Measurements from ENCODE around the gene ADD2. TPM values are rescaled to one million over a fixed set of nuclear protein-coding genes. Genes with fewer than 3 reads are reported as not detected.
"Not testable (repeated sequence)": the region's sequence is repeated elsewhere in the genome, so short reads cannot be mapped to it uniquely, and the experiment has no call there.

ADD2 gene
- 3.2 TPM for total RNA-seq

DNA sequence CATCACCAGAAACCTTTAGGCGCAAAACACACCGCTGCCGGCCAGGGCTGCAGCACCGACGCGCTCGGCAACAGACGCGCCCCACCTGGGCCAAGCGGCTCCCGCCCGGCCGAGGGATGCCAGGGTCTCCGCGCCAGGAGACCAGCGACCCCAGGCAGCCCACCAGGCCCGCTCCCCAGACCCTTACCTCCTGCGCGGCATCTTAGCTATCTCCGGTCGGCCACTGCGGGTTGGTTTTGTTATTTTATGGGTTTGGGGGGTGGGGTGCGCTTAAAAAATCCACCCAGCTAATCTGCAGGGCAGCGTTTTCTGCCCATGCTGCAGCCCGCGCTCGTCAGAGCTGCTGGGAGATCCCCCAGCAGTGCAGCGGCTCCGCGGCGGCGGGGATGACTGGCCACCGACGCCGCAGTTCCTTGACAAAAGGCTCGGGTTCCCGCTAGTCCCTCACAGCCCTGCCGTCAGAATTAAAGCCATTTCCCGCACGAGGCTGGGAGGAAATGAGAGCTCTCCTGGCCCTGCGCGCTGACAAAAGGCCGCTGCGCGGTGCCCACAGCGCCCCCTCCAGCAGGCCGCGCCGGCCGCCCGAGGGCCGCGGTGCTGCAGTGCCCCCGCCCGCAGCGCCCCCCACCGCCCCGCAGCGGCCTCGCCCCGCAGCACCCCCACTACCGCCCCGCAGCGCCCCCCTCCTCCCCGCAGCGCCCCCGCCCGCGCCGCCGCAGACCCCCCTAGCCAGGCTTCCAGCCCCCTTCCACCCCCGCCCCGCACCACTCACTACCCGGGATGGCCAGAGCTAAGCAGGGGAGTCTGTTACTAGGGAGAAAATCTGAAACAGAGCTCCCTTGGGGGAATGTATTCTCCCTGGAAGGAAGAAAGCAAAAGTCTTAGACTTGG is at the start of gene ADD2:
Gene ADD2 (minus strand): TSS at position 502 of the 891 bp plus-strand sequence. CDS start 61,792 bp downstream, outside the sequence.
- DNase-seq (ENCODE audit: low spot score) (no peak), ATAC-seq (peak; percentile 41)
- intact Hi-C loops (cut with DNase I): no loop called here

DNA sequence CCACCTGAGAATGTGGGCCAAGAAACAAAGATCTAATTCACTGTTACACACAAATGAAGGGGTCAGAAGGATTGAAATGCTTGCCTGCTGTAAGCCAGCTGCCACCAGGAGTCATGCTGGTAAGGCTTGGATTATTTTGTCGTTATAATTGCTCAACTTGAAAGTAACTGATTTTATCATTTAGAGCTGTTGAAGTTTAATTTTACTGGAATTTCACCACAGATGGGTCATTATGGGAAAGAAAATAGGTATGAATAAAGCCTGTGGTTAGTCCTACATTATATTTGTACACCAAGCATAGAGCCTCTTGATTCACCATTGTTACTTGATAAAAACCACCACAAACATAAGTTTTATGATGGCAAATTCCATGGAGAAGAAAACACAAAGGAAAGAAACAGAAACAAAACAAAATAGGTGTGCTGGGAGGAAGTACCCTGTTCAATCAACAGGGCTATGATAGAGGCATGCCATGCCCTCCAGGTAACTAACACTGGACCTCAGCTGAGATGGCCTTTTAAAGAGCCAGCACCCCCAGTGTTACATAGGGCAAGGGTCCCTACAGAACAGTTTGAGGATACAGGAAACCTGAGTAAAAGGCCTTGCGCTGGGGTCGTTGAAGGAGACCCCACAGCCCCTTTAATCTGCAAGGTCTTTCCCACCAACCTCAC is 49.4 kb upstream of the ADD2 start:
- intact Hi-C loops (cut with DNase I): no loop called here
- no peak for DNase-seq (ENCODE audit: low spot score)
- ATAC-seq: no peak

- ATAC-seq (no peak), DNase-seq (ENCODE audit: low spot score) (no peak)
- intact Hi-C loops (cut with DNase I): no loop called here
Measured at GRCh38 chr2:70816726-70817125, 48.7 kb upstream of the ADD2 start.

GRCh38 chr2:70808983-70809958 is 41.3 kb upstream of the ADD2 start:
- ATAC-seq: no peak
- intact Hi-C loops (cut with DNase I): no loop called here

GRCh38 chr2:70807828-70808118 is 39.8 kb upstream of the ADD2 start:
- DNase-seq (ENCODE audit: low spot score): no peak
- ATAC-seq: no peak
- intact Hi-C loops (cut with DNase I): no loop called here

More at GRCh38 chr2:70808983-70809958, 41.3 kb upstream of the ADD2 start:
- no peak for DNase-seq (ENCODE audit: low spot score)

GRCh38 chr2:70807102-70807827 is 39.3 kb upstream of the ADD2 start:
- DNase-seq (ENCODE audit: low spot score) (no peak), ATAC-seq (no peak)
- intact Hi-C loops (cut with DNase I): no loop called here

DNA sequence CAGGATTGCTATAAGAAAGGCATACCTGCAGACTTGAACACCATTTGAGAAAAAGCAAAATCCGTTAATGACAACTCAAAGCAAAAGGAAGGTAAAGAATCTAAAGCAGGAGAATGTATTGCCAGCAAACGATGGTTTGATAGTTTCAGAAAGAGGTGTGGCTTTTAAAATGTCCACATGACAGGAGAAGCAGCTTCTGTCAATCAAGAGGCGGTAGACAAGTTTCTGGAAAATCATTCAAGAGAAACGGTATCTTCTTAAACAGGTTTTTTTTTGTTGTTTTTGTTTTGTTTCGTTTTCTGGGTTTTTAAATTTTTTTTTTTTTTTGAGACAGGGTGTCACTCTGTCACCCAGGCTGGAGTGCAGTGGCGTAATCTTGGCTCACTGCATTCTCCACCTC is 38.6 kb upstream of the ADD2 start:
- DNase-seq (ENCODE audit: low spot score) (no peak), ATAC-seq (no peak)
- intact Hi-C loops (cut with DNase I): no loop called here

DNA sequence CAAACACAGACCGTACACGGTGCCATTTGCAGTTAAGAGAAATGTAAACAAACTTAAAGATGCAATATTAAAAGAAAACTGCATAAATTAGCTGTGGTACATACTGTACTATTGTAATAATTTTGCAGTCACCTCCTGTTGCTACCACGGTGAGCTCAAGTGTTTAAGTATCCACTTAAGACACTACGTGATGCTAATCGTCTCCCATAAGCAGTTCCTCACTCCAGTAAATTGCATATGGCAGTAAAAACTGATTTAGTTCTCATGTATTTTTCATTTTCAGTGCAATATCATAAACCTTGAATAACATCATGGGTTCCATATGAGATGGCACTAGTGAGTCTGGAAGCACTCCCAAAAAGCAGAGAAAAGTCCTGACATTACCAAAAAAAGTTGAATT is 38.0 kb upstream of the ADD2 start:
- ATAC-seq: no peak
- DNase-seq (ENCODE audit: low spot score): no peak
- intact Hi-C loops (cut with DNase I): no loop called here

DNA sequence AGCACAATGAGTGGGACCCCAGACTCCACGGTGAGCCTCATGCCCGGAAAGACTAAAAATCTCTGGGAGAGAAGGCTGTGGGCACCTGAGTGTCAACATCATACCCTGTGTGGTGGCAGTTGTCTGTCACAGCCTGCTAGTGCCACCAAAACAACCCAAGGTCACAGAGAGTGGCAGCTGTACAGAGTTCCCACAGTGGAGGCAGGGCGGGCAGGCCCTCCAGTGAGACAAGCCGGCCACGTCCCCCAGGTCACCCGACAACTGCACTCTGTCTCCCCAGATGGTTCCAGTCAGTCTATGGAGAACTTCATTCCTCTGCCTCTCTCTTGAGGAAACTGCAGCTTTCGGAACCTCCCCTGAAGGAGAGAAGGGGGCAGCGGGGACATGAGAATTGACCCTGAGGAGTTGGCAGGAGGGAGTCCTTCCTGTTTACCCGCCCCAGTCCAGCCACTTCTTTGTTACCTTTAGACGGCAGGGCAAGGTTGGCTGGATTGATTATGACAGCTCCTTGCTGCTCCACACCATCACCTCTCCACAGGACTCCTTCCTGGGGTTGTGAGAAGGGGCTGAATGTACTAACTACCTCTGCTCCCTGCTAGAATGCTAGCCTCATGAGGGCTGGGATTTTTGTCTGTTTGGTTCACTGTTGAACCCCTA is 33.7 kb upstream of the ADD2 start:
- no peak for DNase-seq (ENCODE audit: low spot score)
- intact Hi-C loops (cut with DNase I): no loop called here
- no peak for ATAC-seq

- DNase-seq (ENCODE audit: low spot score) (no peak), ATAC-seq (no peak)
- intact Hi-C loops (cut with DNase I): no loop called here
Measured at GRCh38 chr2:70799706-70800105, 31.7 kb upstream of the ADD2 start.

- ATAC-seq; intact Hi-C loops (cut with DNase I); DNase-seq (ENCODE audit: low spot score): not testable (repeated sequence)
Measured at GRCh38 chr2:70797996-70798395, 30.0 kb upstream of the ADD2 start.

GRCh38 chr2:70797506-70797905 is 29.5 kb upstream of the ADD2 start:
- intact Hi-C loops (cut with DNase I): no loop called here
- ATAC-seq: no peak
- no peak for DNase-seq (ENCODE audit: low spot score)

GRCh38 chr2:70796262-70796661 is 28.3 kb upstream of the ADD2 start:
- DNase-seq (ENCODE audit: low spot score) (no peak), ATAC-seq (no peak)
- intact Hi-C loops (cut with DNase I): no loop called here

DNA sequence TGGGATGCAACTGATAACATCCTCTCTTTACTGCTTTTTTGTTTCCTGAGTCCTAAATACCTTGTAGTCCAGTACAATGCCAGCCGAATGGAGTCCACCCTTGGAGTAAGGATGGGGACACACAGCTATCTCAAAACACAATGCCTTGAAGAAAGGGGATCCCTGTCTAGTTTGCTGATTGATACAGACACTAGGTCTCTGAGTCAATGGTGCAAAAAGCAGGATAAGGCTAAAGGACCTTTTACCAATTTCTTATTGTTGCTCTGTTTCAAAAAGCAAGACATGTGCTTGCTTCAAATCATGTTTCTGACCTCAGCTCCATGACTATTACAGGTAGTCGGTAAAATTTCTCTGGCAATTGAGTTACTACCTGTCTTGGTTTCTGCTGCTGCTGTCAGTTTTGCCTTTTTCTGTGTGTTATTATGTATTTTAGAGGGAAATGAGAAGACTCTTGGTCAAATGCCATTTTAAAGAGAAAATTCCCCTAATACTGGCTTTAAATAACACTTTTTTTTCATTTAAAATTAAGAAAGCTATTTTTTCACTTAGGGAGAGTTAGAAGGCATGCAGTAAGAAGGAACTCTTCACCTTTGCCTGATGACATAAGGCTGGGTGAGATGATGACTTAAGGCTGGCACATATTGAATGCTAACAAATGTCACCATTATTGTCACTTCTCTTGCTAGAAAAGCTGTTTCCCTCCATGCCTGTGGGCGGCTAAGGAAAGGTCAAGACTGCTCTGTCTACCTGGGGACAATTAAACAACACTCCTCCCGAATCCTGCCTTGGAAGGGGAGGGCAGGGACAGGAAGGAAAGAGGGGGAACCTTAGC is 27.4 kb upstream of the ADD2 start:
- intact Hi-C loops (cut with DNase I): no loop called here
- no peak for DNase-seq (ENCODE audit: low spot score)
- no peak for ATAC-seq

- ATAC-seq (no peak), DNase-seq (ENCODE audit: low spot score) (no peak)
- intact Hi-C loops (cut with DNase I): no loop called here
Measured at GRCh38 chr2:70793450-70793849, 25.4 kb upstream of the ADD2 start.

- ATAC-seq (peak; percentile 17), DNase-seq (ENCODE audit: low spot score) (no peak)
Measured at GRCh38 chr2:70790136-70790828, 22.3 kb upstream of the ADD2 start, which contains the start of gene FIGLA. Gene FIGLA (minus strand): TSS chr2:70790643. CDS start chr2:70790638, 5 bp downstream.

More at GRCh38 chr2:70790136-70790828, 22.3 kb upstream of the ADD2 start, which contains the start of gene FIGLA:
- intact Hi-C loops (cut with DNase I): no loop called here
